ENCODE data around the gene MAP4K2. TPM values are rescaled to one million over a fixed set of nuclear protein-coding genes. Genes with fewer than 3 reads are reported as not detected.
"Not testable (repeated sequence)": the region's sequence is repeated elsewhere in the genome, so short reads cannot be mapped to it uniquely, and the experiment has no call there.

The MAP4K2 gene
- polyA plus RNA-seq, 4 donors, result 9.2 to 13.6 (median 9.9) TPM

DNA sequence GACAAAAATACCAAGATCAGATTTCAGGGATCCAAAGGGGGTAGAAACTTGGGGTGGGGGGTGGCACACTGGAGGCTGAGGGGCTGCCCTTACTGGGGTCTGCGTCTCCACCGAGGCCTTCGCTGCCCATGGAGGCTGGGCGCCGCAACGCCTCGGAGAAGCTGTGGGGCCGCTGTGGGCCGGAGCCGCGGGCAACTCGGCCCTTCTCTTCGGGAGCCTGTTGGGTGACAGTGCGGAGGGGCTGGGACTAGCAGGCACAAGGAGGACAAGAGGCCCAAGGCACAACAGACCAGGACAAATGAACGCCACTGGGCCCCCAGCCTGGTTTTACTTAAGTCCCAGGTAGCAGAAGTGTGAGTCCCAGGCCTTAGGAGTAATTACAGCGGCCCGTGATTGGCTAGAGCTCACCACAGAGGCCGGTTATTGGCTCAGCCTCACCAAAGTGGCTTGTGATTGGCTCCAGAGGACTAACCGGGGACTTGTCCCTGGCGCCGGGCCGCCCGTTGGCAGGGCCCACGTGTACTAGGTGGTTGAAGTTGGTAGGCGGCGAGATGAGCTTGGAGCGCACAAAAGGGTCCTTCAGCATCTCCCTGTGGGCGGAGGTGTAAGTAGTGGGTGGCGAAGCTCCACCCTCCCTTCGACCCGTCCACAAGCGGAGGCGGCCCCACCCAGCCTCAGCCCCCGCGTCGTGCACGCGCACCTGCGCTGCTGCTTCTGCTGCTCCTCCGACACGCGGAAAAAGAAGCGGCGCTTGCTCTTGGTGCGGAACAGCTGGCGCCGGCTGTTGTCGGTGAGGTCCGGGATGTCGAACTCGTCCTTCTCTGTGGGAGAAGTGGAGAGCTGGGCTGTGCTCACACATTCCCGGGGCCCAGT lies 23.8 kb upstream of the MAP4K2 start:
- DNase-seq (no peak), FAIRE-seq (no peak)
- Histone ChIP-seq H3K4me3 (ENCODE audit: low read depth in 1 of 3, low read length in 3 of 3) (no peak overlapping the region), H3K4me1 (ENCODE audit: control insufficient read depth in 3 of 3, insufficient read depth in 2 of 3, low read depth in 1 of 3, low read length in 2 of 3) (no peaks in the 10 kb centered on the region), H3K27ac (ENCODE audit: low read depth in 1 of 3, low read length in 2 of 3) (no peak overlapping the region), H3K27me3 (ENCODE audit: control insufficient read depth in 3 of 3, insufficient read depth in 3 of 3, low read length in 3 of 3) (no peaks in the 10 kb centered on the region), H3K36me3 (ENCODE audit: control insufficient read depth in 3 of 3, insufficient read depth in 2 of 3, low read depth in 1 of 3, low read length in 3 of 3) (peaks cover 2 to 71% (median 15%) of the 10 kb centered on the region in 3 donors), H3K9me3 (ENCODE audit: control insufficient read depth in 2 of 2, insufficient read depth in 1 of 2, low read depth in 1 of 2, low read length in 1 of 2) (no peaks in the 10 kb centered on the region)
- WGBS, 3 donors, result 91 to 96% (median 94%) methylated on average over 51 to 52 of the region's 52 CpGs

- H3K36me3 ChIP-seq (ENCODE audit: control insufficient read depth in 3 of 3, insufficient read depth in 2 of 3, low read depth in 1 of 3, low read length in 3 of 3), result peaks cover 2 to 64% (median 13%) of the 10 kb centered on the region in 3 donors
- no peak overlapping the region for H3K27ac ChIP-seq (ENCODE audit: low read depth in 1 of 3, low read length in 2 of 3)
- 84 to 96% (median 91%) methylated on average over 7 of the region's 7 CpGs for WGBS, 3 donors
- H3K4me1 ChIP-seq (ENCODE audit: control insufficient read depth in 3 of 3, insufficient read depth in 2 of 3, low read depth in 1 of 3, low read length in 2 of 3), result no peaks in the 10 kb centered on the region
- H3K4me3 ChIP-seq (ENCODE audit: low read depth in 1 of 3, low read length in 3 of 3), result no peak overlapping the region
- no peaks in the 10 kb centered on the region for H3K27me3 ChIP-seq (ENCODE audit: control insufficient read depth in 3 of 3, insufficient read depth in 3 of 3, low read length in 3 of 3)
- no peak for FAIRE-seq
- no peak for DNase-seq
- H3K9me3 ChIP-seq (ENCODE audit: control insufficient read depth in 2 of 2, insufficient read depth in 1 of 2, low read depth in 1 of 2, low read length in 1 of 2), result no peaks in the 10 kb centered on the region
Observed at GRCh38 chr11:64826062-64826461, 23.0 kb upstream of the MAP4K2 start.

DNA sequence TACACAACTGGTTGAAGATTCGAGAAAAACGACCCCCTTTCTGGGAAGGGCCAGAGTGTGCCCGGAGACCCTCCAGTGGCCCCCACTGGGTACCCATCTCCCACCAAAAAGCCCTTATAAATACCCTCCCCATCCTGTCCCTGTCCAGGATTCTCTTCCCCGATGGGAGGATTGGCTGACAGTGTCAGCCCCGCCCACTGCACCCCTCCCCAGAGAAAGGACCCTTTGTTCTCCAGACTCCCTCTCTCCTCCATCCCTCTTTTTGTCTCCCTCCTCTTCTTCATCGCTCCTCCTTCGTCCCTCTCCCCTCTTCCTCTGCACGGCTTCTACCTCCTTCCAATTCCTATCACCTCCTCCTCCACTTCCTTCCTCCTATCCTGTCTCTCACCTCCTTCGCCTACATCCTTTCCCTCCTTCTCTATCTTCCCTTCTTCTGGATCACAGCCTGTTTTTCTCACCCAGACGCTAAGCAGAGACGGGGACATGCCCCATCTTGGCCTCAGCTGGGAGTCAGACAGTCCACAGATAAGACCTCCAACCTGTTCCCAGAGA lies 20.6 kb upstream of the MAP4K2 start:
- Histone ChIP-seq H3K4me3 (ENCODE audit: low read depth in 1 of 3, low read length in 3 of 3) (no peak overlapping the region), H3K36me3 (ENCODE audit: control insufficient read depth in 3 of 3, insufficient read depth in 2 of 3, low read depth in 1 of 3, low read length in 3 of 3) (peaks cover 2 to 43% (median 13%) of the 10 kb centered on the region in 3 donors), H3K27ac (ENCODE audit: low read depth in 1 of 3, low read length in 2 of 3) (no peak overlapping the region), H3K9me3 (ENCODE audit: control insufficient read depth in 2 of 2, insufficient read depth in 1 of 2, low read depth in 1 of 2, low read length in 1 of 2) (no peaks in the 10 kb centered on the region), H3K4me1 (ENCODE audit: control insufficient read depth in 3 of 3, insufficient read depth in 2 of 3, low read depth in 1 of 3, low read length in 2 of 3) (no peaks in the 10 kb centered on the region), H3K27me3 (ENCODE audit: control insufficient read depth in 3 of 3, insufficient read depth in 3 of 3, low read length in 3 of 3) (no peaks in the 10 kb centered on the region)
- FAIRE-seq, result no peak
- DNase-seq, result no peak
- 77 to 81% (median 80%) methylated on average over 11 of the region's 11 CpGs for WGBS, 3 donors

GRCh38 chr11:64817476-64817875 lies 14.5 kb upstream of the MAP4K2 start:
- Histone ChIP-seq H3K36me3 (ENCODE audit: control insufficient read depth in 3 of 3, insufficient read depth in 2 of 3, low read depth in 1 of 3, low read length in 3 of 3) (no peaks in the 10 kb centered on the region), H3K27ac (ENCODE audit: low read depth in 1 of 3, low read length in 2 of 3) (no peak overlapping the region), H3K27me3 (ENCODE audit: control insufficient read depth in 3 of 3, insufficient read depth in 3 of 3, low read length in 3 of 3) (no peaks in the 10 kb centered on the region), H3K9me3 (ENCODE audit: control insufficient read depth in 2 of 2, insufficient read depth in 1 of 2, low read depth in 1 of 2, low read length in 1 of 2) (no peaks in the 10 kb centered on the region), H3K4me1 (ENCODE audit: control insufficient read depth in 3 of 3, insufficient read depth in 2 of 3, low read depth in 1 of 3, low read length in 2 of 3) (no peaks in the 10 kb centered on the region), H3K4me3 (ENCODE audit: low read depth in 1 of 3, low read length in 3 of 3) (no peak overlapping the region)
- FAIRE-seq (no peak), DNase-seq (no peak)
- WGBS, 3 donors, result 82 to 85% (median 83%) methylated on average over 3 of the region's 3 CpGs

DNA sequence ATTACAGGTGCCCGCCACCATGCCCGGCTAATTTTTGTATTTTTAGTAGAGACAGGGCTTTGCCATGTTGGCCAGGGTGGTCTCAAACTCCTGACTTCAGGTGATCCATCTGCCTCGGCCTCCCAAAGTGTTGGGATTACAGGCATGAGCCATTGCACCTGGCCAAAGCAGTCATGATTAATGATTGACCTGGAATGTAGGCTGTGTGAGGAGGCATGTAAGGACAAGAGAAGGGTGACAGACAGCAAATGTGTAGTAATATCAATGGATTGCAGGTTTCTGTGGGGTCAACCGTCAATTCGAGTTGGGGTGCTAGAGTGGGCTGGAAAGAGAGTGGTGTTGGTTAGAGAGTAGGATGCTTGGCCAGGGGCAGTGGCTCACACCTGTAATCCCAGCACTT lies 12.4 kb upstream of the MAP4K2 start:
- not testable (repeated sequence) for H3K27ac ChIP-seq (ENCODE audit: low read depth in 1 of 3, low read length in 2 of 3); H3K27me3 ChIP-seq (ENCODE audit: control insufficient read depth in 3 of 3, insufficient read depth in 3 of 3, low read length in 3 of 3); H3K4me3 ChIP-seq (ENCODE audit: low read depth in 1 of 3, low read length in 3 of 3); H3K9me3 ChIP-seq (ENCODE audit: control insufficient read depth in 2 of 2, insufficient read depth in 1 of 2, low read depth in 1 of 2, low read length in 1 of 2); H3K36me3 ChIP-seq (ENCODE audit: control insufficient read depth in 3 of 3, insufficient read depth in 2 of 3, low read depth in 1 of 3, low read length in 3 of 3); H3K4me1 ChIP-seq (ENCODE audit: control insufficient read depth in 3 of 3, insufficient read depth in 2 of 3, low read depth in 1 of 3, low read length in 2 of 3); FAIRE-seq
- peak; percentile 35 to 52 for DNase-seq
- WGBS, 3 donors, result 41 to 64% (median 44%) methylated on average over 5 of the region's 5 CpGs

DNA sequence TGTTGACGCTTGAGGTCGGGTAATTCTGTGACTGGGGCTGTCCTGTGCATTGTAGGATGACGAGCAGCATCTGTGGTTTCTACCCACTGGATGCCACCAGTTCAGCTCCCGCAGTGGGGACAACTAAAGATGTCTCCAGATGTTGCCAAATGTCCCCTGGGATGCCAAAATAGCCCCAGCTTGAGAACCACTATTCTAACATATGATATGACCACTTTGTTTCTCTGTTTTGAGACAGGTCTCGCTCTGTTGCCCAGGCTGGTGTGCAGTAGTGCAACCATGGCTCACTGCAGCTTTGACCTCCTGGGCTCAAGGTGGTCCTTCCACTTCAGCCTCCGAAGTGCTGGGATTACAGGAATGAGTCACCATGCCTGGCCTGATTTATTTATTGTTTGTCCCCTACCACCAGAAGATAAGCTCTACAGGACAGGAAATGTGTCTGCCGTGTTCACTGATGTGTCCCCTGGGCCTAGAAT lies 11.7 kb upstream of the MAP4K2 start:
- H3K4me3 ChIP-seq (ENCODE audit: low read depth in 1 of 3, low read length in 3 of 3), result no peak overlapping the region
- WGBS, 3 donors, result 61 to 69% (median 67%) methylated on average over 7 of the region's 7 CpGs
- DNase-seq (no peak), FAIRE-seq (no peak)
- H3K9me3 ChIP-seq (ENCODE audit: control insufficient read depth in 2 of 2, insufficient read depth in 1 of 2, low read depth in 1 of 2, low read length in 1 of 2), result no peaks in the 10 kb centered on the region
- no peak overlapping the region for H3K27ac ChIP-seq (ENCODE audit: low read depth in 1 of 3, low read length in 2 of 3)
- no peaks in the 10 kb centered on the region for H3K27me3 ChIP-seq (ENCODE audit: control insufficient read depth in 3 of 3, insufficient read depth in 3 of 3, low read length in 3 of 3)
- no peaks in the 10 kb centered on the region for H3K4me1 ChIP-seq (ENCODE audit: control insufficient read depth in 3 of 3, insufficient read depth in 2 of 3, low read depth in 1 of 3, low read length in 2 of 3)
- H3K36me3 ChIP-seq (ENCODE audit: control insufficient read depth in 3 of 3, insufficient read depth in 2 of 3, low read depth in 1 of 3, low read length in 3 of 3), result no peaks in the 10 kb centered on the region

DNA sequence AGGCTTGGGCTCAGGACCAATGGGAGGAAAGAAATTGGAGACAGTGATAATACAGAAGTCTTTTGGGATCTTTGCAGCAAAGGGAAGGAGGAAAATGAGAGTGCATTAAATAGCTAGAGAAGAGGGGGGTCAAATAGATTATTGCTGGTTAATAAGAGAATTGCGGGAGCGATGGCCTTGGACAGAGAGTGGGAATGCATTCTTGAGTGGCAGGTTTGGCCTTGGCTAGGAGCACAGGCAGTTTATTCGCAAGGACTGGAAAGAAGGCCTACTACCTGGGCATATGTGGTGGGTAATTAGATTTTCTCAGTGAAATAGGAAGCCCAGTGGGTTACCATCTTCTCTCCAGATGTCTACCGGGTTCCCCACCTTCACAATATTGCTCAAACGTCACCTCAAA lies 10.8 kb upstream of the MAP4K2 start:
- peaks cover 0 to 6% (median 1%) of the 10 kb centered on the region in 3 donors for H3K4me1 ChIP-seq (ENCODE audit: control insufficient read depth in 3 of 3, insufficient read depth in 2 of 3, low read depth in 1 of 3, low read length in 2 of 3)
- 88 to 94% (median 89%) methylated on average over 5 of the region's 5 CpGs for WGBS, 3 donors

GRCh38 chr11:64810891-64811272 lies 7.9 kb upstream of the MAP4K2 start:
- Histone ChIP-seq H3K9me3 (ENCODE audit: control insufficient read depth in 2 of 2, insufficient read depth in 1 of 2, low read depth in 1 of 2, low read length in 1 of 2) (no peaks in the 10 kb centered on the region), H3K27me3 (ENCODE audit: control insufficient read depth in 3 of 3, insufficient read depth in 3 of 3, low read length in 3 of 3) (no peaks in the 10 kb centered on the region), H3K27ac (ENCODE audit: low read depth in 1 of 3, low read length in 2 of 3) (peak overlapping the region in 2 of 3 donors; percentile 84 to 89), H3K4me3 (ENCODE audit: low read depth in 1 of 3, low read length in 3 of 3) (peak overlapping the region; percentile 73 to 99 (median 87)), H3K36me3 (ENCODE audit: control insufficient read depth in 3 of 3, insufficient read depth in 2 of 3, low read depth in 1 of 3, low read length in 3 of 3) (peaks cover 0 to 22% (median 0%) of the 10 kb centered on the region in 3 donors), H3K4me1 (ENCODE audit: control insufficient read depth in 3 of 3, insufficient read depth in 2 of 3, low read depth in 1 of 3, low read length in 2 of 3) (peaks cover 0 to 6% (median 1%) of the 10 kb centered on the region in 3 donors)
- 38 to 44% (median 40%) methylated on average over 17 of the region's 17 CpGs for WGBS, 3 donors
- FAIRE-seq (no peak), DNase-seq (peak in 1 of 2 donors; percentile 58)

More for the DNA sequence above, 10.8 kb upstream of the MAP4K2 start:
- no peak overlapping the region for H3K4me3 ChIP-seq (ENCODE audit: low read depth in 1 of 3, low read length in 3 of 3)
- no peak overlapping the region for H3K27ac ChIP-seq (ENCODE audit: low read depth in 1 of 3, low read length in 2 of 3)
- FAIRE-seq (no peak), DNase-seq (no peak)
- H3K9me3 ChIP-seq (ENCODE audit: control insufficient read depth in 2 of 2, insufficient read depth in 1 of 2, low read depth in 1 of 2, low read length in 1 of 2), result no peaks in the 10 kb centered on the region
- H3K36me3 ChIP-seq (ENCODE audit: control insufficient read depth in 3 of 3, insufficient read depth in 2 of 3, low read depth in 1 of 3, low read length in 3 of 3), result no peaks in the 10 kb centered on the region
- H3K27me3 ChIP-seq (ENCODE audit: control insufficient read depth in 3 of 3, insufficient read depth in 3 of 3, low read length in 3 of 3), result no peaks in the 10 kb centered on the region

All from small intestine (tissue), 7 donors.